ENCODE results near the gene BTBD10. TPM values are rescaled to one million over a fixed set of nuclear protein-coding genes. Genes with fewer than 3 reads are reported as not detected.

The BTBD10 gene
- total RNA-seq, 2 experiments from 2014 or later: 20.9 to 21.0 TPM

- no peak for DNase-seq
- Mint-ChIP-seq H3K4me3 (no peak overlapping the region), H3K27me3 (ENCODE audit: low read depth) (no peaks in the 10 kb centered on the region), H3K4me1 (ENCODE audit: low read depth) (no peaks in the 10 kb centered on the region), H3K27ac (no peak overlapping the region), H3K9me3 (no peaks in the 10 kb centered on the region), H3K36me3 (ENCODE audit: low read depth) (peaks cover 19% of the 10 kb centered on the region)
- intact Hi-C loops (cut with micrococcal nuclease): no loop called here
- CTCF ChIA-PET: interaction anchor here (0.6 kb wide), 1 partner anchor 13 kb away, joined by 3 read pairs; no protein-coding TSS in a partner anchor
Measured at GRCh38 chr11:13364388-13364787, 98.6 kb downstream of the BTBD10 start.

DNA sequence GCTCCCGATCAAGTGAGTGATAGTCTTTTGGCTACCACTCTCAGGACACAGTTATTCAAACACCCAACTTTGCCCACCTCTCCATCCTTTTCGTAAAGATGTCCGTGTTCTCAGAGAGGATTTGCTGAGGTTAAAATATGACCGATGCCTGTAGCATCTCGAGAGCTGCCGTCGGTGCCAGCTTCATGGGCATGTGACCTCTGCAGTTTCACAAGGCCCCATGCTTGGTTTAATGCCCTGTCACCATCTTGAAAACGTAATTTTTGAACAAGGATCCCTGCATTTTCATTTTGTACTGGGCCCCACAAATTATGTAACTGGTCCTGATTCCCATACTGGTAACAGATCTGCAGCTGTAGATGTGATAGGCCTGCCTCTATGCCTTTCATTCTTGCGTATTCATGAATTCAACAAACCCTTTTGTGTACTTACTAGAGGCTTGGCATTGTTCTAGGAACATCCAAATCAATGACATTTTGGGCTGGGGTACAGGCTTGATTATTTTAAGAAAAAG, 100.4 kb downstream of the BTBD10 start:
- Mint-ChIP-seq H3K36me3 (ENCODE audit: low read depth) (peaks cover 9% of the 10 kb centered on the region), H3K27me3 (ENCODE audit: low read depth) (no peaks in the 10 kb centered on the region), H3K4me1 (ENCODE audit: low read depth) (no peaks in the 10 kb centered on the region), H3K4me3 (no peak overlapping the region), H3K27ac (no peak overlapping the region), H3K9me3 (no peaks in the 10 kb centered on the region)
- intact Hi-C loops (cut with micrococcal nuclease): no loop called here
- DNase-seq: no peak
- CTCF ChIA-PET: interaction anchor here (0.6 kb wide), 1 partner anchor 25 kb away, joined by 3 read pairs; no protein-coding TSS in a partner anchor

DNA sequence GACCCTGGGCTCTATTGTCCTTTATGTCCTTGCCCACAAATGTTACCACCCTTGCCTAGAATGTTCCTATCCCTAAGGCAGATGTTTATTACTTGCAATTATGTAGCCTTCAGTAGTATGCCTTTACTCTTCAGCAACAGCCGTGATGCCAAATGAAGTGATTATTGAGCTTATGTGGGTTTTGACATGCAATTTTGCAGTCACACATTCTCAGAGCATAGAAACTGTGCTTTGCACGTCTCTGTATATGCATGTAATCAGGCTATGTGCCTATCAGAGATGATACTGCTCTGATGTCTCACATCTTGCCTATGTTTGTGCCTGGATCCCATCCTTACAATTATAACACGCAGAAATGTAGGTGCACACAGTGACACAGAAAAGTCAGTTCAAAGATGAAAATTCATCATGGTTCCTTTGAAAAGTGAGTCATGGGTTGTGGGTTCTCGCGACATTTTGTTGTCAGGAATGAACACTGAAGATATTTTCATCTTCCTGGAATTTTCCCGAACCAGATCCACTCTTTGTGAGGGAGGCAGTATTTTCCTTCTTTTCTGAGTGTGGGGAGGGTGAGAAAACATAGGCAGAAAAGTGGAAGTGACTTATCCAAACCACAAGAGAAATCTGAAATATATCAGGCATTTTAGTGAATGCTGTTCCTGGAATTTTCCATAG, 104.3 kb downstream of the BTBD10 start:
- H3K27me3 Mint-ChIP-seq (ENCODE audit: low read depth): no peaks in the 10 kb centered on the region
- intact Hi-C loops (cut with micrococcal nuclease): no loop called here
- no peak overlapping the region for H3K4me3 Mint-ChIP-seq
- no peak overlapping the region for H3K27ac Mint-ChIP-seq
- no peaks in the 10 kb centered on the region for H3K4me1 Mint-ChIP-seq (ENCODE audit: low read depth)
- H3K9me3 Mint-ChIP-seq: no peaks in the 10 kb centered on the region
- H3K36me3 Mint-ChIP-seq (ENCODE audit: low read depth): peaks cover 11% of the 10 kb centered on the region
- CTCF ChIA-PET: no interaction called here
- no peak for DNase-seq

DNA sequence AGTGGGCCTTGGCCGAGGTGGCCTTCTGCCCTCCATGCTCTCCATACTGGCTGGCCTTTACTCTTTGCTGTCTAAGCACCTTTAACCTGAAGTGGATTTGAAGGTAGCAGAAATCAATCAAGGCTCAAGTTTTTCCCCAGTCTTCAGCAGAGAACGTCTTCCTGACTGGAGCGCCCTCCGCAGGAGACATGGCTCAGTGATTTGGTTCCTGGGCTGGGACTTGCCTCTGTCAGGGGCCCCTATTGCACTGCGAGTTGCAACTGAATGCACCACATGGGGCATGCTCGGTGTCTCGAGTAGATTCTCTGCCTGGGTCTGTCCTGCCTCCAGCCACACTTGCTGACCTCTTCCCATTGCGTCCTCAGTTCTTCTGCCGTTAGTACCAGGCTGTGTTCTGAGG, 105.8 kb downstream of the BTBD10 start:
- Mint-ChIP-seq H3K9me3 (no peaks in the 10 kb centered on the region), H3K4me3 (no peak overlapping the region), H3K27me3 (ENCODE audit: low read depth) (no peaks in the 10 kb centered on the region), H3K27ac (no peak overlapping the region), H3K4me1 (ENCODE audit: low read depth) (no peaks in the 10 kb centered on the region), H3K36me3 (ENCODE audit: low read depth) (peaks cover 11% of the 10 kb centered on the region)
- no peak for DNase-seq
- intact Hi-C loops (cut with micrococcal nuclease): no loop called here
- CTCF ChIA-PET: interaction anchor here (0.6 to 0.7 kb wide), 2 partner anchors 99 to 202 kb away, joined by 3 read pairs; no protein-coding TSS in a partner anchor

GRCh38 chr11:13355191-13355590, 107.8 kb downstream of the BTBD10 start:
- no peak for DNase-seq
- no peaks in the 10 kb centered on the region for H3K27me3 Mint-ChIP-seq (ENCODE audit: low read depth)
- intact Hi-C loops (cut with micrococcal nuclease): no loop called here
- H3K27ac Mint-ChIP-seq: no peak overlapping the region
- no peaks in the 10 kb centered on the region for H3K9me3 Mint-ChIP-seq
- H3K36me3 Mint-ChIP-seq (ENCODE audit: low read depth): peaks cover 6% of the 10 kb centered on the region
- H3K4me3 Mint-ChIP-seq: no peak overlapping the region
- no peaks in the 10 kb centered on the region for H3K4me1 Mint-ChIP-seq (ENCODE audit: low read depth)
- CTCF ChIA-PET: no interaction called here

DNA sequence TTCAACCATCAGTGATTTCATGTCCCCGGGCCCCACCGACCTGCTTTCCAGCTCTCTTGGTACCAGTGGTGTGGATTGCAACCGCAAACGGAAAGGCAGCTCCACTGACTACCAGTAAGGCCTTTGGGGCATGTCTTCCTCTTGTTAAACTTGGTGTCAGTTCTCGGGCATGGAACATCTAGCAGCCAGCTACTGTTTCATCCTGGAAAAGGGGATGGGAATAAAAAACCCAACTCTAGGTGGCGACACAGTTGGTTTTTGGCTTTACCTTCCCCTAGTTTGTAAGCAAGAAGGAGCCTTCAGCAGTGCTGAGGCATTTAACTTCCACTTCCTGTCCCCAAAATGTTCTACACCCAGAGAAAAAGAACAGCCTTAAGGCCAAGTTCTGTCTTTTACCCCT, 108.7 kb downstream of the BTBD10 start:
- Mint-ChIP-seq H3K4me1 (ENCODE audit: low read depth) (no peaks in the 10 kb centered on the region), H3K36me3 (ENCODE audit: low read depth) (peaks cover 6% of the 10 kb centered on the region), H3K27me3 (ENCODE audit: low read depth) (no peaks in the 10 kb centered on the region), H3K4me3 (no peak overlapping the region), H3K9me3 (no peaks in the 10 kb centered on the region), H3K27ac (no peak overlapping the region)
- CTCF ChIA-PET: interaction anchor here (0.6 to 1.6 kb wide), 7 partner anchors 10 to 754 kb away, joined by 3 to 10 read pairs (median 4); no protein-coding TSS in a partner anchor
- DNase-seq: no peak
- intact Hi-C loops (cut with micrococcal nuclease): loop anchor here (5.0 kb wide), 1 partner anchor 113 kb away; no protein-coding TSS in a partner anchor

DNA sequence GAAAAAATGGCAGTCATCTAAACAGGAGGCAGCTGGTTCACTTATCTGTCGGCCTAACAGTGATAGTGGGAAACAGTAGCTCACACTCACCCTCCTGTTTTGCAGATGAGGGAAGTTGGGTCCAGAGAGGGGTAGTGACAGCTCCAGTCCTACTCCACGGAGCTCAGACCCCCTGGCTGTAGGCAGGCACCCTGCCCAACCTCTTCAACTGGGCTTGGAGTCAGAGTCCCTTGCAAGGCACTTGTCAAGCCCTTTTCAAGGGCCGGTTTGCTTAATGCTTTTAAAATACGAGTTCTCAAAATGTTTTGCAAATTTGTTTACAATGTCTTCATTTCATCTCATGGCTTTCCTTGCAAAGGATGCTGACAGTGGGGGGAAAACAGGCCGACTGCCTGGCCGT, 110.3 kb downstream of the BTBD10 start:
- Mint-ChIP-seq H3K27me3 (ENCODE audit: low read depth) (no peaks in the 10 kb centered on the region), H3K4me3 (no peak overlapping the region), H3K27ac (no peak overlapping the region), H3K36me3 (ENCODE audit: low read depth) (peaks cover 6% of the 10 kb centered on the region), H3K9me3 (no peaks in the 10 kb centered on the region), H3K4me1 (ENCODE audit: low read depth) (peaks cover 9% of the 10 kb centered on the region)
- CTCF ChIA-PET: interaction anchor here (0.6 to 1.6 kb wide), 3 partner anchors 115 to 183 kb away, joined by 3 to 4 read pairs (median 4); no protein-coding TSS in a partner anchor
- no peak for DNase-seq
- intact Hi-C loops (cut with micrococcal nuclease): loop anchor here (5.0 kb wide), 1 partner anchor 115 kb away; no protein-coding TSS in a partner anchor

DNA sequence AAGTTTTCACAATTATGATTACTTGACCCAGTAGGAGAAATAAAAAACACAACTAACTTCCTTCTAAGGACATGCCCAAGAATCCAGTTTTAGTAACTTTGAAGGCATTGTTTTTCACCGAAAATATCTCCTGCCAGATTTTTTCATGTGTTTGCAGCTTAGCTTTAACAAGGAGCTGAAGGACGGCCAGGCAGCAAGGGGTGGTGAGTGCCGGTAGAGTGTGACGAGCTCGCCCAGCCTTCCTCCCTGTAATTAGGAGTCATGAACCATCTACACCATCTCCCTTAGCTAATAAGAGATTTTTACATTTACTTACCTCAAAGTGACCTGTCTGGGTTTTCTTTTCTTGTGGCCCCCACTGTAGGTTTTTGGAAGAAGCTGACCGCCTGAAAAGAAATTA, 113.4 kb downstream of the BTBD10 start:
- intact Hi-C loops (cut with micrococcal nuclease): no loop called here
- peaks cover 17% of the 10 kb centered on the region for H3K4me1 Mint-ChIP-seq (ENCODE audit: low read depth)
- no peaks in the 10 kb centered on the region for H3K36me3 Mint-ChIP-seq (ENCODE audit: low read depth)
- CTCF ChIA-PET: interaction anchor here (1.1 to 1.6 kb wide), 4 partner anchors 14 to 101 kb away, joined by 3 to 5 read pairs (median 3); no protein-coding TSS in a partner anchor
- H3K27me3 Mint-ChIP-seq (ENCODE audit: low read depth): no peaks in the 10 kb centered on the region
- DNase-seq: no peak
- H3K9me3 Mint-ChIP-seq: no peaks in the 10 kb centered on the region
- no peak overlapping the region for H3K4me3 Mint-ChIP-seq
- no peak overlapping the region for H3K27ac Mint-ChIP-seq

DNA sequence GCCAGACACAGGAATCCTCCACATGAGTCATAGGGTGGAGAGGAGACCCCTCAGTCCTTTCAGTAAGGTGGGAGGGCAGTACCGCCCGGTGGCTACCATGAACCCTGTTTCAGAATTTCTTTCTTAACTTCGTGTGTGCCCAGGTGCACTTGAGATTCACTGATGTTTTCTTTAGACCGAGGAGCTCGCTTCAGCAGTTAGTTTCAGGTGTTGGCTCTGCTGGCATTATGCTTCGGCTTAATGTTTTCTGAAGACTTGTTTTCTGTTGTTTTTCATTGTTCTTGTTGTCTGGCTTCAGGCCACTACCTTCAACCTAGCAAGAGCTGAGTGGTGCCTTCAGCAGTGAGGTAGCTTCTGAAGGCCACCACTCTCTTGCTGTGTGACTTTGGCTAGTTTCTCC, 114.0 kb downstream of the BTBD10 start:
- CTCF ChIA-PET: interaction anchor here (1.4 kb wide), 1 partner anchor 14 kb away, joined by 5 read pairs; no protein-coding TSS in a partner anchor
- Mint-ChIP-seq H3K27me3 (ENCODE audit: low read depth) (no peaks in the 10 kb centered on the region), H3K36me3 (ENCODE audit: low read depth) (peaks cover under 1% of the 10 kb centered on the region), H3K4me3 (no peak overlapping the region), H3K9me3 (no peaks in the 10 kb centered on the region), H3K4me1 (ENCODE audit: low read depth) (peaks cover 19% of the 10 kb centered on the region), H3K27ac (no peak overlapping the region)
- DNase-seq: no peak
- intact Hi-C loops (cut with micrococcal nuclease): no loop called here

GRCh38 chr11:13348305-13348704, 114.7 kb downstream of the BTBD10 start:
- Mint-ChIP-seq H3K4me3 (no peak overlapping the region), H3K27me3 (ENCODE audit: low read depth) (no peaks in the 10 kb centered on the region), H3K9me3 (no peaks in the 10 kb centered on the region), H3K36me3 (ENCODE audit: low read depth) (peaks cover 1% of the 10 kb centered on the region), H3K27ac (peak overlapping the region; percentile 7), H3K4me1 (ENCODE audit: low read depth) (peaks cover 21% of the 10 kb centered on the region)
- CTCF ChIA-PET: interaction anchor here (1.3 to 1.5 kb wide), 3 partner anchors 13 to 110 kb away, joined by 3 to 4 read pairs (median 3); no protein-coding TSS in a partner anchor
- no peak for DNase-seq
- intact Hi-C loops (cut with micrococcal nuclease): no loop called here

- CTCF ChIA-PET: interaction anchor here (1.3 to 1.5 kb wide), 3 partner anchors 12 to 109 kb away, joined by 3 to 4 read pairs (median 3); no protein-coding TSS in a partner anchor
- Mint-ChIP-seq H3K4me3 (no peak overlapping the region), H3K4me1 (ENCODE audit: low read depth) (peaks cover 21% of the 10 kb centered on the region), H3K36me3 (ENCODE audit: low read depth) (peaks cover 1% of the 10 kb centered on the region), H3K27ac (peak overlapping the region; percentile 7), H3K9me3 (no peaks in the 10 kb centered on the region), H3K27me3 (ENCODE audit: low read depth) (no peaks in the 10 kb centered on the region)
- DNase-seq: no peak
- intact Hi-C loops (cut with micrococcal nuclease): no loop called here
Measured at GRCh38 chr11:13347901-13348300, 115.1 kb downstream of the BTBD10 start.

- CTCF ChIA-PET: interaction anchor here (1.1 to 2.7 kb wide), 4 partner anchors 11 to 382 kb away, joined by 3 to 14 read pairs (median 6); no protein-coding TSS in a partner anchor
- peaks cover 1% of the 10 kb centered on the region for H3K36me3 Mint-ChIP-seq (ENCODE audit: low read depth)
- intact Hi-C loops (cut with micrococcal nuclease): no loop called here
- no peak for DNase-seq
- H3K27me3 Mint-ChIP-seq (ENCODE audit: low read depth): no peaks in the 10 kb centered on the region
- peaks cover 21% of the 10 kb centered on the region for H3K4me1 Mint-ChIP-seq (ENCODE audit: low read depth)
- no peak overlapping the region for H3K27ac Mint-ChIP-seq
- no peaks in the 10 kb centered on the region for H3K9me3 Mint-ChIP-seq
- no peak overlapping the region for H3K4me3 Mint-ChIP-seq
Measured at GRCh38 chr11:13346470-13346869, 116.6 kb downstream of the BTBD10 start.
